GM19193 (cell line): Measurements from ENCODE around the gene NEURL4.

Experiments used
- POLR2A ChIP-seq: IDR thresholded peaks from 4 replicates; pipeline ENCODE4 v1.6.1; 2011; ENCODE audit not compliant: insufficient read depth, insufficient read length; ENCODE audit errors: extremely low read depth

The NEURL4 gene

GRCh38 chr17:7329374-7329996 lies 350 bp upstream of the NEURL4 start:
- TF ChIP-seq POLR2A, result peak; percentile 75

DNA sequence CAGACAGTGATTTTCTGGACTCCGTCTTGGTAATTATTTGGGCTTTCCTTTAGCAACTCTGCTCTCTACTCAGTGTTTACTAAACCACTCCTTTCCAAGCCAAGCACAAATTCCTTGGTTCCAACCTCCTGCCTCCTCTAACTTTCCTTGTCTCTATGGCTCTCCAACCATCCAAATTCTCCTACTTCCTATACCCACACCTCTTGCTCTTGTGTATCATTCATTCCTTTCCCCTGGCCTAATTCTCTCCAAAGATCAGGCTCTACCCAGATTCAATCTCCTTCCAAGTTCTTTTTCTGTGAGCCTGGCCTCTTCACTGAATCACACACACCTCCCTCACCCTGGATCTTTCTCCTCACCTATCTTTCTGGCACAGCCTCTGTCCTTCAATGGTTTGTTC lies 1.1 kb downstream of the NEURL4 start:
- TF ChIP-seq POLR2A, result no peak

- TF ChIP-seq POLR2A, result no peak
These were observed 1.6 kb downstream of the NEURL4 start for GRCh38 chr17:7327501-7327900.

DNA sequence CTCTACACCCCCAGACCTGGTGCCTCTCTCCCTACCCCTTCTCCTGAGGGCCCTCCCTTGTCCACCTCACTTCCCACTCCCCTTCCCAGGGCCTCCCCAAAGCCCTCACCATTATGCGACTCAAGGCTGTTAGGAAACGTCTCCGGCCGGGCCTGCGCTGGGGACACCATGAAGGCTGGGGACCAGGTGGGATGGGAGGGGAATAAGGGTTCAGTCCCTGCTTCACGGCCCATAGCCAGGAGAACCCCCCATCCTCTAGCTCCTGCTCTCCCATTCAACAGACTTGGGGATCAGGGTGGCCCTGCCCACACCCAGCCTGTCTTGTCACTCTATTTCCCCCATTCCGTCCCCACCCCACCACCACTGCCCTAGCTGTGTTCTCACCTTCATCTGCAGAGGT lies 2.1 kb downstream of the NEURL4 start:
- no peak for TF ChIP-seq POLR2A

- TF ChIP-seq POLR2A, result no peak
These were observed 2.9 kb downstream of the NEURL4 start for GRCh38 chr17:7326186-7326585.

GRCh38 chr17:7325031-7325528 lies 4.1 kb downstream of the NEURL4 start:
- no peak for TF ChIP-seq POLR2A

- no peak for TF ChIP-seq POLR2A
These were observed 4.7 kb downstream of the NEURL4 start for GRCh38 chr17:7324438-7324779.

- TF ChIP-seq POLR2A, result no peak
These were observed 5.3 kb downstream of the NEURL4 start for GRCh38 chr17:7323731-7324437.

DNA sequence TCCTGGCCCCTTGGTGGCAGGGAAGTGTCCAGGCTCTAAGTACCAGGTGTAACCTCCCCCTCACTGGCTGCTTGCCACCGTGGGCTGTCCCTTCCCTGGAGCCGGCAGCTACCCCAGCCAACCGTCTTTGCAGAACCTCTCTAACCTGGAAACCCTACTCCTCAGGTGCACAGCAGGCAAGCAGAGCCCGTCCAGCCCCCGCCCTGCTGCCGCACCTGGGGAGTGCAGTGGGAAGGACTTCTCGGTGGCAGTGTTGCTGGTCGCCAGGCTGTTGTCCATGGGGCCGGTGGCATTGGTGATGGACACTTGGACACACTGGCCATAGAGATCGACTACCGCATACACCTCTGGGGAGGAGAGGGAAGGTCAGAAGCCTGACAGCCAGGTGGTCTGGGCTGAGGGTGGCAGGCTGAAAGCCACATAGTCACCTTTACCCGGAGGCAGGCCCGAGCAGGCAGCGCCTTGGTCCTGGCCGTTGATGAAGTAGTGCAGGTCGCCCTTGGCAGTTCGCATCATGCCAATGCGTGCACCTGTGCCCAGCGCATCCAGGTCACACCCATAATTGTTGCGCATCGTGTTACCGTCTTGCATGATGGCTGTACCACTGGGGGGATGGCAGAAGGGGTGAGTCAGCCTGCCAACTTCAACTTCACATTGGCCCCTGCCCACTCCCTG lies 6.5 kb downstream of the NEURL4 start:
- no peak for TF ChIP-seq POLR2A

DNA sequence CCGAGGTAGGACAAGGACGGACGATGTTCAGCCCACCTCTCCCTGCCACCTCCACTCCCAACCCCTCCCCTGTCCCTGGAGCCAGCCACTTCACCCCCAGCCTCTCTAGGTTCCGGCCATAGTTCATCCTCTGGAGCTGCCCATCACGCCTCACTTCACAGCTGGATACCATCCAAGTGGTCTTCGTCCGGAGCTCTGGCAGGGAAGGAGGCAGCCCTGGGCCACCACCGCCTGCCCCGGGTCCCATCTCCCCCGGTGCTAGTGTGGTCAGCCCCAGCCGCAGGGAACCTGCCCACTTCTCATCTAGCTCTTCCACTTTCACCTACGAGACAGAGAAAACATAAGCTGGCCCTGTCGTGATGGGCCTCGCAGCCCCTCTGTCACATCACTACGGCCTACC lies 7.7 kb downstream of the NEURL4 start:
- TF ChIP-seq POLR2A, result no peak

GRCh38 chr17:7318121-7318860 lies 10.8 kb downstream of the NEURL4 start:
- TF ChIP-seq POLR2A, result no peak

DNA sequence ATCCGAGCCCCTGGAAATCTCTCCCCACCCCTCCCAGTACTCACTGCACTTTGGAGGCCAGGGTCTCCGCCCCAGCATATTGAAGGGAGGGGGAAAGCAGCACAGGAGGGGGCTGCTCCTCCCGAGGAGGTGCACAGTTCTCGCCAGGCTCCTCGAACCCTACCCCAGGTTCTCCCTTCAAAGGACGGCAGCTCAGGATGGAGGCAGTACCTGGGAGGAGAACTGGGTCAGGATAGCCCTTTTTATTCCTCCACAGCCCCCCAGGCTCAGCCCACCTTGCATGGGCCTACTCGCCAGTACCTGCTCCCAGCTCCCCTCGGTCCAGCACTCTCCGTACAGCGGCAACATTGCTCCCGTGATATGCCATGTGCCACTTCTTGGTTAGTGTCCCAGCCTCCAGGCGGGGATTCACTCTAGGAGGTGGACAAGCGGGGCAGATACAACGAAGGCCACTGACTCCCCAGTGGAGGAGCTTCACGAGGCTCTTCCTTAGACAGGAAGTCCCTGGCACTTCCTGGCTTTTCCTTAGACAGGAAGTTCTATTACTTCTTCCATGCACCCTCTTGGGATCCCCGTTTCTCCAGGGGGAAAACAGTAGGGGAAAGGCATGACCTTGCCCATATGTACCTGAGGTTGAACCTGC lies 11.9 kb downstream of the NEURL4 start:
- TF ChIP-seq POLR2A, result no peak

DNA sequence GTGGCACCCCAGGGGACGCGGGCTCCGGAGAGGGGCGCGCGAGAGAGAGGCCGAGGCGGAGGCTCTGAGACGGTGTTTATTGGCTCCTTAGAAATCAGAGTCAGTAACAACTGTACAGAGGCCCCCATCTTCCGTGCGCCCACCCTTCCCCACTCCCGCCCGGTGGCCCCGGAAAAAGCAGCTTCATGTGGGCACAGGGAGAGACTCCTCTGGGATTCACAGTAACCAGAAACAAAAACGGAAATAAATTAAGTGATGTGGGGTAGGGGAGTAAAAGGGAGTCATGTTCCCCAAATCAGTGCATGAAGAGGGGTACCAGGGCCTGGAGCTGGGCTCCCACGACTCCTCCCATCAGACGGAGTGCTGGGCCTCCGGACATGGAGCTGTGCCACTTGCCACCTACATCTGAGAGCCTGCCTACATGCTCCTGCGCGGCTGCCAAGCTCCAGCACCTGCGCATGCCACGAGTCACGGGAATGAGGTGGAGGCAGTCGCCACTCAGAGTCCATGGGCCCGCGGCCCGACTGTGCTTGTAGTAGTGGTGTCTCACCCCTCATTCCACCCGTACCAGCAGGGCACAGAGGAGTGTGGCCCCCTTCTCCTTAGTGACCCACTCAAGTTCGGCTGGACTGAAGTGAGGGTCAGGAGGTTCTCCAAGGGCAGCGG lies 13.4 kb downstream of the NEURL4 start:
- TF ChIP-seq POLR2A, result no peak
